Caki2 (cell line): Measurements from ENCODE around the gene C20orf144. TPM values are rescaled to one million over a fixed set of nuclear protein-coding genes. Genes with fewer than 3 reads are reported as not detected.

Source experiments
- DNase-seq: peaks from one replicate; pipeline ENCODE4 v3.0.0-alpha.2; 2015; ENCODE audit warnings: low read depth
- in situ Hi-C: cut with HindIII; loops from 2 replicates; pipeline ENCODE4 v1.10.0; 2016; ENCODE audit warnings: low sequenced_read_pairs, low pct_unique_long_range_greater_than_20kb, mixed read lengths
- total RNA-seq: library from RNA; depleted of rRNA; stranded (reverse); fragments of >200 nt; shearing (Covaris generic); gene quantifications from 2 replicates; pipeline ENCODE4 v1.2.3, GENCODE V29; 2014; ENCODE audit warnings: low replicate concordance; rRNA removed

The C20orf144 gene
- total RNA-seq, 1 experiment from 2014 or later: 0.44 TPM

- no peak for DNase-seq
- in situ Hi-C loops: no loop called here
These were observed 41.5 kb downstream of the C20orf144 start for GRCh38 chr20:33703498-33704137.

DNA sequence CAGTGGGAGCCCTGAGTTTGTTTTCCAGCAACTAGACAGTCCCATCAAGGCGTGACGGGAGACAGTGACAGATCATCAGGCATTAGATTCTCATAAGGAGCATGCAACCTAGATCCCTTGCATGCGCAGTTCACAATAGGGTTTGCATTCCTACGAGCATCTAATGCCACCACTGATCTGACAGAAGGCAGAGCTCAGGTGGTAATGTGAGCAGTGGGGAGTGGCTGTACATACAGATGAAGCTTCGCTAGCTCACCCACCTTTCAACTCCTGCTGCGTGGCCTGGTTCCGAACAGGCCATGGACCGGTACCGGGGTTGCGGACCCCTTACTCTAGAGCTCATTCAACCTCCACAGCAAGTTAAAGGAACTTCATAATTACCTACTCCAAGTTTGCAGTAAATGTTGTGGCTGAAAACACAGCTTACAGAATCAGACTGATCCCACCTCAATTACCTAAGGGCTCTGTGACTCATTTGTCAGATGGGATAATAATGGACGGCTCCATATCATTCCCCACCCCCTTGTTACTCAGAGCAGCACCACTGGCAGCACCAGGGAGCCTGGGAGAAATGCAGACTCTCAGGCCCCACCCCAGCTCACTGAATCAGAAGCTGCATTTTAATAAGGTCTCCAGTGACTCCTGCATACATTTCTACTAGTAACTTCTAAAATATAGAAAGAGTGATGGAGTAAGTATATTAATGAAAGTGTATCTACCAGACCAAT, 42.2 kb downstream of the C20orf144 start:
- in situ Hi-C loops: no loop called here
- peak; percentile 40 for DNase-seq

DNA sequence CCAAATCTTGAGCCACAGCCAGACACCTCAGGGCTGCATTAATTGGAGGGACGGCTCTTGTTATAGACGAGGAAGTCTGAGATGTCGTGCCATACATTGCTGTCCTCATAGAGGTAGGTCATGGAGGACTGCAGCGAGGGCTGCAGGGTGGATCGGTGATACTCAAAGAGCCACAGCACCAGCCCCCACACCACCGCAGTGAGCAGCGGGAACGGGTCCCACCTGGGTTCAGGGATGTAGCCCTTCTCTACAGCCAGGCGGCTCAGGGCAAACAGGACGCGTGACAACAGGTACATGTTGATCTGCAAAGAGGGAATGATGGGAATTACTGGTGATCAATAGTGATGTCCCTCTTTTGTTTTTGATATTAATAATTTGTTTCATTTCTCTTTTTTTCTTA, 45.5 kb downstream of the C20orf144 start:
- in situ Hi-C loops: no loop called here
- no peak for DNase-seq

- in situ Hi-C loops: no loop called here
- no peak for DNase-seq
These were observed 47.3 kb downstream of the C20orf144 start for GRCh38 chr20:33709398-33709797.

GRCh38 chr20:33709905-33710541, 47.9 kb downstream of the C20orf144 start:
- in situ Hi-C loops: no loop called here
- no peak for DNase-seq

GRCh38 chr20:33710681-33711445, 48.7 kb downstream of the C20orf144 start:
- in situ Hi-C loops: no loop called here
- no peak for DNase-seq

DNA sequence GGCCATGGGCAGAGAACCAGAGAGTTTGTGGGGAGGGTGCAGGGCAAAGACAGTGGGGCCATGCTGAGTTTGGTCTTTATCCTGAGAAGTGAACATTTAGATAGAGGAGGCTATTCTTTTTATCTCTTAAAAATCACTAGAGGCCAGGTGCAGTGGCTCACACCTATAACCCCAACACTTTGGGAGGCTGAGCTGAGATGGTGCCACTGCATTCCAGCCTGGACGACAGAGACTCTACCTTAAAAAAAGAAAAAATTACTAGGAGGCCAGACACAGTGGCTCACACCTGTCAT, 49.3 kb downstream of the C20orf144 start:
- in situ Hi-C loops: no loop called here
- DNase-seq: no peak

Other genes with a start within 250 kb of the C20orf144 start
- 49.5 and 52.1 TPM in 2 replicates for gene SNTA1, start 218.6 kb upstream of the C20orf144 start, total RNA-seq
- gene CBFA2T2, start 172.2 kb upstream of the C20orf144 start, total RNA-seq: 51.9 and 56.1 TPM in 2 replicates
- 10.2 and 15.2 TPM in 2 replicates for gene ACTL10, start 4.6 kb downstream of the C20orf144 start, total RNA-seq
- 30.2 and 96.4 TPM in 2 replicates for gene NECAB3, start 12.1 kb downstream of the C20orf144 start, total RNA-seq
- 45.9 and 60.9 TPM in 2 replicates for gene E2F1, start 24.1 kb downstream of the C20orf144 start, total RNA-seq
- 3.3 and 4.9 TPM in 2 replicates for gene PXMP4, start 58.0 kb downstream of the C20orf144 start, total RNA-seq
- gene ZNF341, start 69.7 kb downstream of the C20orf144 start, total RNA-seq: 0.64 and 1.1 TPM in 2 replicates
- gene CHMP4B, start 149.0 kb downstream of the C20orf144 start, total RNA-seq: 151 and 167 TPM in 2 replicates